IMR-90 (cell line): ENCODE results near the gene LGI1. TPM values are rescaled to one million over a fixed set of nuclear protein-coding genes. Genes with fewer than 3 reads are reported as not detected.

Experiments used
- ATAC-seq: fragments of 200-7000 bp; cut with Tn5 transposase; 2 replicates; pipeline ENCODE4 v1.9.1; 2020; ENCODE audit warnings: low read depth, mild to moderate bottlenecking, moderate library complexity
- BruUV-seq: library from RNA; stranded (reverse); fragments of 400-500 nt; replicated peaks from 2 replicates; lab custom pipeline; 2021; lab: Mats Ljungman, UMichigan
- CTCF ChIA-PET: fragments of 300-600 bp; formaldehyde crosslinking; extraction: SDS; loops from one replicate; lab custom pipeline; 2021; ENCODE audit warnings: antibody characterized with exemption; lab: Yijun Ruan, JAX
- POLR2A ChIA-PET: fragments of 300-600 bp; sonication (Branson Sonifier 250); formaldehyde crosslinking; loops from one replicate; lab custom pipeline; 2022; ENCODE audit warnings: antibody characterized with exemption; ENCODE audit not compliant: unreplicated experiment; lab: Charles Lee
- DNase-seq: peaks from one replicate; pipeline ENCODE4 v3.0.0; 2013
- H2AFZ ChIP-seq: replicated peaks from 2 replicates; pipeline ENCODE3; 2013; ENCODE audit warnings: low read length, mild to moderate bottlenecking; ENCODE audit not compliant: poor library complexity
- H2AK5ac ChIP-seq: 2 replicates; pipeline ENCODE4 v1.6.1; 2013; ENCODE audit warnings: low read depth, low read length, inconsistent platforms
- H2AK9ac ChIP-seq: replicated peaks from 2 replicates; pipeline ENCODE3; 2013; ENCODE audit warnings: mild to moderate bottlenecking, low read depth, low read length, moderate library complexity; ENCODE audit not compliant: poor library complexity
- H2BK120ac ChIP-seq: 2 replicates; pipeline ENCODE4 v1.6.1; 2013; ENCODE audit warnings: low read depth, low read length, inconsistent platforms
- H2BK15ac ChIP-seq: 3 replicates; pipeline ENCODE4 v1.6.1; 2013; ENCODE audit warnings: low read depth, low read length, inconsistent platforms
- H2BK20ac ChIP-seq: 2 replicates; pipeline ENCODE4 v1.6.1; 2013; ENCODE audit warnings: low read depth, mild to moderate bottlenecking, inconsistent platforms, low read length, moderate library complexity
- H2BK5ac ChIP-seq: 2 replicates; pipeline ENCODE4 v1.6.1; 2013; ENCODE audit warnings: mild to moderate bottlenecking, low read depth, low read length, inconsistent platforms; ENCODE audit not compliant: poor library complexity, severe bottlenecking
- H3K14ac ChIP-seq: replicated peaks from 2 replicates; pipeline ENCODE4 v1.6.1; 2013; ENCODE audit warnings: low read depth, low read length, inconsistent platforms
- H3K18ac ChIP-seq: 2 replicates; pipeline ENCODE4 v1.6.1; 2013; ENCODE audit warnings: low read depth, low read length, control low read depth
- H3K23ac ChIP-seq: 2 replicates; pipeline ENCODE4 v1.6.1; 2013; ENCODE audit warnings: low read depth, low read length, inconsistent platforms
- H3K27ac ChIP-seq: 2 replicates; pipeline ENCODE4 v1.5.1; 2013; ENCODE audit warnings: mild to moderate bottlenecking, control low read depth, low read length; ENCODE audit not compliant: insufficient read depth
- H3K27me3 ChIP-seq: 2 replicates; pipeline ENCODE4 v1.6.1; 2013; ENCODE audit warnings: low read length; ENCODE audit not compliant: control insufficient read depth, insufficient read depth
- H3K36me3 ChIP-seq: 2 replicates; pipeline ENCODE4 v1.6.1; 2013; ENCODE audit warnings: low read length, mixed read lengths; ENCODE audit not compliant: control insufficient read depth, insufficient read depth
- H3K4ac ChIP-seq: 2 replicates; pipeline ENCODE4 v1.6.1; 2013; ENCODE audit warnings: low read depth, low read length, inconsistent platforms
- H3K4me1 ChIP-seq: 2 replicates; pipeline ENCODE4 v1.6.1; 2013; ENCODE audit warnings: low read length, mixed read lengths; ENCODE audit not compliant: control insufficient read depth, insufficient read depth
- H3K4me2 ChIP-seq: 2 replicates; pipeline ENCODE4 v1.6.1; 2013; ENCODE audit warnings: low read depth, mild to moderate bottlenecking, control low read depth, low read length, moderate library complexity
- H3K4me3 ChIP-seq: 2 replicates; pipeline ENCODE4 v1.5.1; 2013; ENCODE audit warnings: low read depth, mild to moderate bottlenecking, control low read depth, low read length, moderate library complexity; ENCODE audit not compliant: insufficient read depth
- H3K56ac ChIP-seq: 2 replicates; pipeline ENCODE4 v1.6.1; 2013; ENCODE audit warnings: low read length, inconsistent platforms; ENCODE audit not compliant: insufficient read depth; ENCODE audit errors: extremely low read depth
- H3K79me1 ChIP-seq, 2 experiments: 2 replicates each; pipeline ENCODE4 v1.6.1; 2013; ENCODE audit warnings: low read length in 2 of 2, inconsistent platforms in 1 of 2, low read depth in 1 of 2
- H3K9ac ChIP-seq: 2 replicates; pipeline ENCODE4 v1.6.1; 2013; ENCODE audit warnings: low read depth, low read length, control low read depth
- H3K9me1 ChIP-seq: 2 replicates; pipeline ENCODE4 v1.6.1; 2013; ENCODE audit warnings: low read length, inconsistent platforms; ENCODE audit not compliant: insufficient read depth
- H3K9me3 ChIP-seq: 2 replicates; pipeline ENCODE4 v1.6.1; 2013; ENCODE audit warnings: low read length; ENCODE audit not compliant: control insufficient read depth, insufficient read depth
- H4K20me1 ChIP-seq: 2 replicates; pipeline ENCODE4 v1.6.1; 2013; ENCODE audit warnings: low read length, inconsistent platforms; ENCODE audit not compliant: insufficient read depth
- H4K5ac ChIP-seq: 2 replicates; pipeline ENCODE4 v1.6.1; 2013; ENCODE audit warnings: mild to moderate bottlenecking, low read depth, low read length, control low read depth
- H4K8ac ChIP-seq, 2 experiments: 2 replicates each; pipeline ENCODE4 v1.6.1; 2013; ENCODE audit warnings: low read depth in 2 of 2, low read length in 2 of 2, control low read depth in 1 of 2, inconsistent platforms in 1 of 2
- H4K91ac ChIP-seq: 2 replicates; pipeline ENCODE4 v1.6.1; 2013; ENCODE audit warnings: low read depth, low read length, inconsistent platforms; ENCODE audit not compliant: insufficient read depth
- CHD1 ChIP-seq: IDR thresholded peaks from 2 replicates; pipeline ENCODE4 v1.6.1; 2012; ENCODE audit warnings: low read depth, low read length, improper control_type of control experiment
- MAFK ChIP-seq: IDR thresholded peaks from 2 replicates; pipeline ENCODE4 v1.6.1; 2012; ENCODE audit warnings: low read depth, low read length, improper control_type of control experiment
- NFE2L2 ChIP-seq: fragments of 150-350 bp; IDR thresholded peaks from 2 replicates; pipeline ENCODE4 v1.6.1; 2016; ENCODE audit warnings: low read depth, mild to moderate bottlenecking, low read length
- WGBS, 2 experiments: methylation state at CpG; one replicate each; pipeline versions ENCODE4 v1.1.5 to v1.1.7; 2013; ENCODE audit warnings: missing lambda C conversion rate in 2 of 2; ENCODE audit not compliant: insufficient read length in 1 of 2; ENCODE audit errors: extremely low coverage in 2 of 2; 5-methylcytosine and 5-hydroxymethylcytosine counted together
- dilution Hi-C: fragments of 300-500 bp; cut with HindIII; formaldehyde crosslinking; loops from one replicate; pipeline ENCODE4 v1.14.3; 2018; ENCODE audit warnings: low sequenced_read_pairs; ENCODE audit not compliant: unreplicated experiment
- in situ Hi-C: fragments of 300-500 bp; cut with MboI; formaldehyde crosslinking; loops from 3 replicates; pipeline ENCODE4 v1.14.3; 2019; ENCODE audit warnings: low sequenced_read_pairs, inconsistent platforms, mixed read lengths
- intact Hi-C: fragments of 100-400 bp; cut with micrococcal nuclease; formaldehyde crosslinking; loops from 2 replicates; pipeline ENCODE4 v1.10.0; 2022
- polyA plus RNA-seq, 3 experiments: library from polyadenylated mRNA; depleted of rRNA; stranded (reverse); fragments of >200 nt; gene quantifications; 2 replicates each; pipeline ENCODE4 v1.2.3, GENCODE V29; 2012; ENCODE audit warnings: low replicate concordance in 1 of 3
- total RNA-seq: library from RNA; depleted of rRNA; stranded (reverse); fragments of >200 nt; gene quantifications from 2 replicates; pipeline ENCODE4 v1.2.3, GENCODE V29; 2012

The LGI1 gene
- total and polyA plus RNA-seq, 2 of the 4 experiments (the other 2 are of a cell fraction): not detected

DNA sequence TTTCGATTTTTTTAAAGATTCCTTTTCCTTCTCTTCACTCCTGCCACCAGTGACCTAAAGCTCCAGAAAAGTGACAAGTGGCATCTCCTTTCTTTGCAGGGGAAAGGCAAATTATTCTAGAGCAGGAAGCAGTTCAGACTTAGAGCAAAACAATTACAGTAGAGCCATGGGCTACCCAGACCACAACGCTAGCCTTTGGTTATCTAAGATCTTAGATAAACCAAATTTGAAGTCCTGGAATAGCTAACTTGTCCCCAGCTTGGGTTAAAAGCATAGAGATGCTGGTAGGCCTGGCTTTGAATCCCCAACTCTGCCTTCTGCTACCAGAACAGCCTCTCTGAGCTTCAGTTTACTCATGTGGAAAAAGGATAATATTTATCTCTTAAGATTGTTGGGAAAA is 38.4 kb downstream of the LGI1 start:
- CTCF ChIA-PET: no interaction called here
- BruUV-seq: no TSS peak

More for the DNA sequence above, 38.4 kb downstream of the LGI1 start:
- Histone ChIP-seq H2BK15ac (no peak overlapping the region), H3K9ac (no peak overlapping the region), H3K79me1 (no peaks in the 10 kb centered on the region), H2BK20ac (no peak overlapping the region), H2AK9ac (no peak overlapping the region), H3K4ac (no peak overlapping the region), H4K20me1 (no peaks in the 10 kb centered on the region), H2BK120ac (no peak overlapping the region), H3K9me3 (no peaks in the 10 kb centered on the region), H3K14ac (no peak overlapping the region), H2AFZ (no peak overlapping the region), H3K56ac (no peak overlapping the region), H2AK5ac (no peak overlapping the region), H4K91ac (no peak overlapping the region), H4K8ac (no peak overlapping the region), H2BK5ac (no peak overlapping the region), H3K36me3 (no peaks in the 10 kb centered on the region), H3K9me1 (no peaks in the 10 kb centered on the region), H3K18ac (no peak overlapping the region), H3K23ac (no peak overlapping the region), H3K4me2 (no peak overlapping the region), H3K4me3 (no peak overlapping the region), H3K4me1 (no peaks in the 10 kb centered on the region), H3K27me3 (peaks cover 12% of the 10 kb centered on the region), H3K27ac (no peak overlapping the region), H4K5ac (no peak overlapping the region)
- TF ChIP-seq NFE2L2 (no peak), CHD1 (no peak), MAFK (no peak)
- no CpG with 5 or more reads among the region's 2 CpGs for whole genome bisulfite sequencing, 2 experiments
- dilution Hi-C loops: no loop called here
- no peak for DNase-seq
- POLR2A ChIA-PET: no interaction called here
- in situ Hi-C loops: no loop called here
- ATAC-seq: no peak
- intact Hi-C loops: no loop called here
